ENCODE data around the gene HBG2.

DNA sequence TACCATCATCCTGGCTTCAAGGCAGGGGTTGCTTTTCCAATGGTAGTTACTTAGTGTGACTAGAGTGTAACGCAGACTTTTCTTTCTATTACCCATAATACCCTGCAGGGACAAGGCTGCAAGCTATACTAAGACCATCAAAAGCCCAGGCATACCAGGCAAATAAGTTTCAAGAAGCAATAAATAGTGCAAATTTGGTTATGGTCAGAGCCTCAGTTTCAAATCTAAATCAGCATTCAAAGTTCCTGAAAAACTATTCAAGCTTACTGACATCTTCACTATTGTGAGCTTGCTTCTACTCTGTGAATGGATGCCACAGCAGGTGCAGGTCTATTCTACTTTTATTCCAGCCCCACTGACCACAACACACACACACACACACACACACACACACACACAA is 25.2 kb downstream of the HBG2 start:
- TF ChIP-seq, protein P1, sequence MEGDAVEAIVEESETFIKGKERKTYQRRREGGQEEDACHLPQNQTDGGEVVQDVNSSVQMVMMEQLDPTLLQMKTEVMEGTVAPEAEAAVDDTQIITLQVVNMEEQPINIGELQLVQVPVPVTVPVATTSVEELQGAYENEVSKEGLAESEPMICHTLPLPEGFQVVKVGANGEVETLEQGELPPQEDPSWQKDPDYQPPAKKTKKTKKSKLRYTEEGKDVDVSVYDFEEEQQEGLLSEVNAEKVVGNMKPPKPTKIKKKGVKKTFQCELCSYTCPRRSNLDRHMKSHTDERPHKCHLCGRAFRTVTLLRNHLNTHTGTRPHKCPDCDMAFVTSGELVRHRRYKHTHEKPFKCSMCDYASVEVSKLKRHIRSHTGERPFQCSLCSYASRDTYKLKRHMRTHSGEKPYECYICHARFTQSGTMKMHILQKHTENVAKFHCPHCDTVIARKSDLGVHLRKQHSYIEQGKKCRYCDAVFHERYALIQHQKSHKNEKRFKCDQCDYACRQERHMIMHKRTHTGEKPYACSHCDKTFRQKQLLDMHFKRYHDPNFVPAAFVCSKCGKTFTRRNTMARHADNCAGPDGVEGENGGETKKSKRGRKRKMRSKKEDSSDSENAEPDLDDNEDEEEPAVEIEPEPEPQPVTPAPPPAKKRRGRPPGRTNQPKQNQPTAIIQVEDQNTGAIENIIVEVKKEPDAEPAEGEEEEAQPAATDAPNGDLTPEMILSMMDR (CRISPR knock-in tag; IDR thresholded peaks at IDR 0.05) = no peak
- TF ChIP-seq ZNF317 (CRISPR knock-in tag; IDR thresholded peaks at IDR 0.05) = no peak
- TF ChIP-seq ZNF225 (CRISPR knock-in tag; IDR thresholded peaks at IDR 0.05) = no peak
- TF ChIP-seq NR2C2 (CRISPR knock-in tag; IDR thresholded peaks at IDR 0.05; ENCODE audit: borderline replicate concordance) = no peak
